ENCODE results near the gene MYO3B.

DNA sequence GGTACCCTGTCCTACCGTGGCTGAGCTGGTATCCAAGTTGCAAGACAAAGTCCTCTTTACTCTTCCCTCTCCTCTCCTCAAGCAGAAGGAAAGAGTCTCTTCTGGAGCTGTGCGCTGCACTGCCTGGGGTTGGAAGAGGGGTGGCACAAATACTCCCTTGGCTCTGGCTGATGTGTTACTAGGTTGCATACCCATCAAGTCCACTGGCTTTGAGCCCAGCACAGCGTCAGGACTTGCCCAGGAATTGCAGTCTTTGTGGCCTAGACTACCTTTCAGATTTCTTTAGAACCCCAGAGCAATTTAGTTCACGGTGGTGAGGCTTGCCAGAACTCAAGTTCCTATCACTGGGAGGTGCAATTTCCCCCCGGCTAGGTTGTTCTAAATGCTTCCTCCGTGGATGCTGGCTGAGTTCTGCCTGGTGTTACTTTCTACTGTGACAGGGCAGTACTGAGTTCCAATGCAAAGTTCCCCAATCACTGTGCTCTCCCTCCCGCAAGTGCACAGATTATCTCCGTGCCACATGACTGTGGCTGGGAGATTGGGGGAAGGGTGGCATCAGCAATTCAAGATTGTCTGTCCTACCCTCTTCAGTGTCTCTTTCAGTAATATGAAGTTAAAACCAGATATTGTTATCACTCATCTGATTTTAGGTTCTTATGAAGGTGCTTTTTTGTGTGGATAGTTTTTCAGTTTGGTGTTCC is 13.4 kb downstream of the MYO3B start:
- no peak for TF ChIP-seq CTCF (conservative IDR thresholded peaks at IDR 0.05; ENCODE audit: low read length)
- TF ChIP-seq EZH2phosphoT487 (IDR thresholded peaks at IDR 0.05; ENCODE audit: borderline replicate concordance, low read depth, low read length): no peak
